Hepatocyte (in vitro differentiated cells): Measurements from ENCODE around the gene CENPF. TPM values are rescaled to one million over a fixed set of nuclear protein-coding genes. Genes with fewer than 3 reads are reported as not detected.

ENCODE experiments used
- DNase-seq: peaks from one replicate; pipeline ENCODE4 v3.0.0-alpha.2; 2016; ENCODE audit warnings: low spot score
- H2AFZ ChIP-seq: fragments of 200-600 bp; sonication (generic); 2 replicates; pipeline ENCODE4 v1.6.0; 2016; ENCODE audit warnings: antibody characterized with exemption, mild to moderate bottlenecking
- H3K27ac ChIP-seq: fragments of 200-600 bp; sonication (generic); 2 replicates; pipeline ENCODE4 v1.5.1; 2016; ENCODE audit warnings: mild to moderate bottlenecking
- H3K27me3 ChIP-seq: fragments of 200-600 bp; sonication (generic); 2 replicates; pipeline ENCODE4 v1.6.1; 2016
- H3K36me3 ChIP-seq: fragments of 200-600 bp; sonication (generic); replicated peaks from 2 replicates; pipeline ENCODE4 v1.5.1; 2016; ENCODE audit warnings: low read depth; ENCODE audit not compliant: insufficient read depth
- H3K4me1 ChIP-seq: fragments of 200-600 bp; sonication (generic); 2 replicates; pipeline ENCODE4 v1.5.1; 2016; ENCODE audit warnings: mild to moderate bottlenecking, moderate library complexity; ENCODE audit not compliant: insufficient read depth
- H3K4me2 ChIP-seq: fragments of 200-600 bp; sonication (generic); 2 replicates; pipeline ENCODE4 v1.6.0; 2016
- H3K4me3 ChIP-seq: fragments of 200-600 bp; sonication (generic); 2 replicates; pipeline ENCODE4 v1.5.1; 2016; ENCODE audit warnings: mild to moderate bottlenecking
- H3K79me2 ChIP-seq: fragments of 200-600 bp; sonication (generic); 2 replicates; pipeline ENCODE4 v1.6.0; 2017; ENCODE audit warnings: mild to moderate bottlenecking
- H3K9me2 ChIP-seq: fragments of 200-600 bp; sonication (generic); replicated peaks from 2 replicates; pipeline ENCODE4 v1.6.0; 2017; ENCODE audit warnings: mild to moderate bottlenecking; ENCODE audit not compliant: insufficient read depth
- H3K9me3 ChIP-seq: fragments of 200-600 bp; sonication (generic); 2 replicates; pipeline ENCODE4 v1.5.1; 2016; ENCODE audit warnings: low read depth, mild to moderate bottlenecking
- H4K20me1 ChIP-seq: fragments of 200-600 bp; sonication (generic); 2 replicates; pipeline ENCODE4 v1.6.0; 2016; ENCODE audit warnings: mild to moderate bottlenecking; ENCODE audit not compliant: insufficient read depth, poor library complexity, severe bottlenecking
- CTCF ChIP-seq: fragments of 200-600 bp; sonication (generic); IDR thresholded peaks from 2 replicates; pipeline ENCODE4 v1.5.1; 2016; ENCODE audit warnings: antibody characterized with exemption, mild to moderate bottlenecking; ENCODE audit not compliant: poor library complexity
- EZH2 ChIP-seq: fragments of 200-600 bp; sonication (generic); IDR thresholded peaks from 2 replicates; pipeline ENCODE4 v1.6.1; 2016; ENCODE audit warnings: antibody characterized with exemption, mild to moderate bottlenecking, borderline replicate concordance
- EZH2phosphoT487 ChIP-seq: fragments of 200-600 bp; sonication (generic); IDR thresholded peaks from one replicate; pipeline ENCODE4 v1.6.1; 2018; ENCODE audit warnings: antibody characterized with exemption, mild to moderate bottlenecking, low read depth, moderate library complexity; ENCODE audit not compliant: unreplicated experiment, severe bottlenecking
- WGBS: methylation state at CpG from one replicate; pipeline ENCODE4 v1.1.6; 2016; ENCODE audit warnings: low lambda C conversion rate; ENCODE audit errors: missing lambda C conversion rate; 5-methylcytosine and 5-hydroxymethylcytosine counted together
- polyA plus RNA-seq: library from polyadenylated mRNA; unstranded; fragments of >200 nt; fragmentation: Nextera tagmentation; extraction: Ambion mirVana; gene quantifications from 2 replicates; pipeline ENCODE4 v1.2.1, GENCODE V29; 2016
- total RNA-seq: library from RNA; depleted of rRNA; stranded (reverse); fragments of >200 nt; gene quantifications from 2 replicates; pipeline ENCODE4 v1.2.3, GENCODE V29; 2014

Gene CENPF
- total and polyA plus RNA-seq, 2 experiments from 2014 or later, result 8.3 to 16.8 TPM

GRCh38 chr1:214657299-214657698 lies 54.3 kb downstream of the CENPF start:
- H3K4me3 ChIP-seq, result no peak overlapping the region
- peaks cover 4% of the 10 kb centered on the region for H3K4me1 ChIP-seq
- H3K9me2 ChIP-seq, result no peaks in the 10 kb centered on the region
- TF ChIP-seq CTCF (no peak), EZH2 (no peak), EZH2phosphoT487 (no peak)
- H3K27me3 ChIP-seq, result no peaks in the 10 kb centered on the region
- no peaks in the 10 kb centered on the region for H3K9me3 ChIP-seq
- no peaks in the 10 kb centered on the region for H3K36me3 ChIP-seq
- H3K79me2 ChIP-seq, result no peaks in the 10 kb centered on the region
- no peak overlapping the region for H3K27ac ChIP-seq
- H4K20me1 ChIP-seq, result no peaks in the 10 kb centered on the region
- DNase-seq, result no peak
- no peak overlapping the region for H2AFZ ChIP-seq
- no peak overlapping the region for H3K4me2 ChIP-seq
- 93% methylated on average over 2 of the region's 2 CpGs for WGBS

GRCh38 chr1:214658175-214658574 lies 55.2 kb downstream of the CENPF start:
- Histone ChIP-seq H3K27ac (no peak overlapping the region), H3K4me2 (no peak overlapping the region), H4K20me1 (no peaks in the 10 kb centered on the region), H3K79me2 (no peaks in the 10 kb centered on the region), H2AFZ (no peak overlapping the region), H3K27me3 (no peaks in the 10 kb centered on the region), H3K9me3 (no peaks in the 10 kb centered on the region), H3K9me2 (no peaks in the 10 kb centered on the region), H3K4me3 (no peak overlapping the region), H3K36me3 (no peaks in the 10 kb centered on the region), H3K4me1 (peaks cover 4% of the 10 kb centered on the region)
- WGBS, result 95% methylated on average over 1 of the region's 1 CpG
- no peak for DNase-seq
- no peak for TF ChIP-seq CTCF
- TF ChIP-seq EZH2, result no peak
- TF ChIP-seq EZH2phosphoT487, result no peak

- 75% methylated on average over 9 of the region's 9 CpGs for WGBS
- Histone ChIP-seq H3K9me3 (no peaks in the 10 kb centered on the region), H3K9me2 (no peaks in the 10 kb centered on the region), H3K36me3 (no peaks in the 10 kb centered on the region), H2AFZ (no peak overlapping the region), H3K4me1 (peaks cover 4% of the 10 kb centered on the region), H4K20me1 (no peaks in the 10 kb centered on the region), H3K79me2 (no peaks in the 10 kb centered on the region), H3K27me3 (no peaks in the 10 kb centered on the region), H3K4me2 (no peak overlapping the region), H3K4me3 (no peak overlapping the region), H3K27ac (no peak overlapping the region)
- TF ChIP-seq EZH2 (no peak), CTCF (peak; percentile 69)
- peak; percentile 58 for DNase-seq
Observed at GRCh38 chr1:214658785-214659184, 55.8 kb downstream of the CENPF start.

- Histone ChIP-seq H3K27me3 (no peaks in the 10 kb centered on the region), H3K4me3 (no peak overlapping the region), H3K79me2 (no peaks in the 10 kb centered on the region), H4K20me1 (no peaks in the 10 kb centered on the region), H3K9me3 (no peaks in the 10 kb centered on the region), H3K9me2 (no peaks in the 10 kb centered on the region), H3K36me3 (no peaks in the 10 kb centered on the region), H2AFZ (no peak overlapping the region), H3K27ac (no peak overlapping the region), H3K4me1 (peaks cover 4% of the 10 kb centered on the region), H3K4me2 (no peak overlapping the region)
- DNase-seq, result no peak
- no peak for TF ChIP-seq CTCF
- no peak for TF ChIP-seq EZH2
- TF ChIP-seq EZH2phosphoT487, result no peak
- 70% methylated on average over 2 of the region's 2 CpGs for WGBS
Observed at GRCh38 chr1:214660190-214660589, 57.2 kb downstream of the CENPF start.
